ENCODE measurements around the gene CDK9. TPM values are rescaled to one million over a fixed set of nuclear protein-coding genes. Genes with fewer than 3 reads are reported as not detected.

The CDK9 gene
- total and polyA plus RNA-seq, 2 experiments from 2014 or later: 58.5 to 84.3 TPM

- peaks cover 49% of the 10 kb centered on the region for H3K36me3 ChIP-seq (ENCODE audit: insufficient read depth)
- peaks cover 22% of the 10 kb centered on the region for H4K20me1 ChIP-seq (replicated peaks; ENCODE audit: insufficient read depth)
- H3K4me2 ChIP-seq: no peak overlapping the region
- H3K4me1 Mint-ChIP-seq: peaks cover 5% of the 10 kb centered on the region
- H3K27me3 Mint-ChIP-seq (ENCODE audit: insufficient read depth, low read depth, poor library complexity): peaks cover 11% of the 10 kb centered on the region
- no peaks in the 10 kb centered on the region for H3K27me3 ChIP-seq (ENCODE audit: insufficient read depth)
- no peaks in the 10 kb centered on the region for H3K9me2 ChIP-seq (ENCODE audit: insufficient read depth)
- H3K4me3 ChIP-seq: no peak overlapping the region
- no peak for TF ChIP-seq EZH2phosphoT487 (IDR thresholded peaks at IDR 0.05; ENCODE audit: unreplicated experiment)
- TF ChIP-seq CTCF (conservative IDR thresholded peaks at IDR 0.05; ENCODE audit: low read depth in 2 of 2): no peak
- TF ChIP-seq ZNF331 (CRISPR knock-in tag; IDR thresholded peaks at IDR 0.05; ENCODE audit: low read depth): no peak
- no peak for TF ChIP-seq ZNF114 (CRISPR knock-in tag; IDR thresholded peaks at IDR 0.05)
- TF ChIP-seq CREB1 (CRISPR knock-in tag; IDR thresholded peaks at IDR 0.05; ENCODE audit: low read depth): no peak
- TF ChIP-seq JUNB (IDR thresholded peaks at IDR 0.05; ENCODE audit: unreplicated experiment): no peak
- TF ChIP-seq STAT1 (IDR thresholded peaks at IDR 0.05; ENCODE audit: unreplicated experiment): no peak
- TF ChIP-seq REST (IDR thresholded peaks at IDR 0.05; ENCODE audit: unreplicated experiment): no peak
- no peak for TF ChIP-seq POLR2AphosphoS5 (IDR thresholded peaks at IDR 0.05; ENCODE audit: low read depth)
- no peak for TF ChIP-seq ETS1 (IDR thresholded peaks at IDR 0.05)
- peaks cover 3% of the 10 kb centered on the region; the same call in 1 of the 2 replicates for H3K4me1 ChIP-seq (ENCODE audit: insufficient read depth)
- peaks cover 49% of the 10 kb centered on the region for H3F3A ChIP-seq (replicated peaks; ENCODE audit: low read depth)
- H3K4me3 Mint-ChIP-seq: no peak overlapping the region
- H3K9me3 Mint-ChIP-seq: no peaks in the 10 kb centered on the region
- H3K27ac Mint-ChIP-seq: peak overlapping the region; percentile 83
- H3K79me2 ChIP-seq (replicated peaks; ENCODE audit: insufficient read depth): peaks cover 22% of the 10 kb centered on the region
- H3K36me3 Mint-ChIP-seq (ENCODE audit: low read depth): peaks cover 52% of the 10 kb centered on the region
- DNase-seq (ENCODE audit: low spot score) (no peak), ATAC-seq (no peak)
- H3K27ac ChIP-seq (ENCODE audit: low read depth): peak overlapping the region; percentile 26; the same call in 1 of the 2 replicates
- H2AFZ ChIP-seq: no peak overlapping the region
Observed at GRCh38 chr9:127792417-127793031, 6.7 kb downstream of the CDK9 start.
